ENCODE measurements around the gene DNASE1L1. TPM values are rescaled to one million over a fixed set of nuclear protein-coding genes. Genes with fewer than 3 reads are reported as not detected.

DNASE1L1 gene
- polyA plus RNA-seq, 1 experiment, result 25.7 TPM

GRCh38 chrX:154436983-154437752 lies 28.1 kb upstream of the DNASE1L1 start, which contains the start of gene GDI1:
Gene GDI1 (plus strand): TSS chrX:154437154. CDS start chrX:154437255, 101 bp downstream.
- Histone ChIP-seq H3K27me3 (ENCODE audit: control insufficient read depth, insufficient read depth, low read length) (no peaks in the 10 kb centered on the region), H3K9me3 (ENCODE audit: control insufficient read depth, insufficient read depth, low read length) (no peaks in the 10 kb centered on the region), H3K27ac (ENCODE audit: low read depth, low read length) (no peak within 1 kb of the TSS), H3K4me3 (ENCODE audit: low read depth, low read length) (peak within 1 kb of the TSS; percentile 76)
- POLR2A ChIA-PET, result no interaction called here
- CTCF ChIA-PET, result no interaction called here
- no peak for TF ChIP-seq CTCF (IDR thresholded peaks at IDR 0.05; ENCODE audit: low read depth, low read length)
- no peak for DNase-seq (ENCODE audit: low read depth, low spot score)

GRCh38 chrX:154436374-154436982 lies 27.4 kb upstream of the DNASE1L1 start:
- POLR2A ChIA-PET, result no interaction called here

GRCh38 chrX:154435171-154435733 lies 26.2 kb upstream of the DNASE1L1 start:
- Histone ChIP-seq H3K4me3 (ENCODE audit: low read depth, low read length) (no peak overlapping the region), H3K27me3 (ENCODE audit: control insufficient read depth, insufficient read depth, low read length) (no peaks in the 10 kb centered on the region), H3K9me3 (ENCODE audit: control insufficient read depth, insufficient read depth, low read length) (no peaks in the 10 kb centered on the region), H3K27ac (ENCODE audit: low read depth, low read length) (no peak overlapping the region)
- POLR2A ChIA-PET, result no interaction called here
- DNase-seq (ENCODE audit: low read depth, low spot score), result no peak
- CTCF ChIA-PET, result interaction anchor here (0.7 kb wide), 1 partner anchor 105 kb away, joined by 5 read pairs; no protein-coding TSS in a partner anchor
- no peak for TF ChIP-seq CTCF (IDR thresholded peaks at IDR 0.05; ENCODE audit: low read depth, low read length)

More at GRCh38 chrX:154436374-154436982, 27.4 kb upstream of the DNASE1L1 start:
- Histone ChIP-seq H3K4me3 (ENCODE audit: low read depth, low read length) (peak overlapping the region; percentile 76), H3K27me3 (ENCODE audit: control insufficient read depth, insufficient read depth, low read length) (no peaks in the 10 kb centered on the region), H3K9me3 (ENCODE audit: control insufficient read depth, insufficient read depth, low read length) (no peaks in the 10 kb centered on the region), H3K27ac (ENCODE audit: low read depth, low read length) (no peak overlapping the region)
- TF ChIP-seq CTCF (IDR thresholded peaks at IDR 0.05; ENCODE audit: low read depth, low read length), result no peak
- CTCF ChIA-PET, result no interaction called here
- no peak for DNase-seq (ENCODE audit: low read depth, low spot score)

- POLR2A ChIA-PET, result no interaction called here
- H3K27ac ChIP-seq (ENCODE audit: low read depth, low read length), result no peak overlapping the region
- CTCF ChIA-PET, result interaction anchor here (0.7 kb wide), 1 partner anchor 105 kb away, joined by 5 read pairs; no protein-coding TSS in a partner anchor
Observed at GRCh38 chrX:154434394-154435168, 25.5 kb upstream of the DNASE1L1 start.

More at GRCh38 chrX:154434394-154435168, 25.5 kb upstream of the DNASE1L1 start:
- Histone ChIP-seq H3K9me3 (ENCODE audit: control insufficient read depth, insufficient read depth, low read length) (no peaks in the 10 kb centered on the region), H3K27me3 (ENCODE audit: control insufficient read depth, insufficient read depth, low read length) (no peaks in the 10 kb centered on the region), H3K4me3 (ENCODE audit: low read depth, low read length) (no peak overlapping the region)
- DNase-seq (ENCODE audit: low read depth, low spot score), result no peak
- TF ChIP-seq CTCF (IDR thresholded peaks at IDR 0.05; ENCODE audit: low read depth, low read length), result no peak

Measured in AG04450 (cell line).